Fibroblast of peridontal ligament (primary cell): ENCODE data around the gene CAPN13.
A peak's percentile ranks its signal among the peaks of the same experiment; 100 is the strongest.
"Not testable (repeated sequence)": the region's sequence is repeated elsewhere in the genome, so short reads cannot be mapped to it uniquely, and the experiment has no call there.

ENCODE experiments used
- DNase-seq: peaks from one replicate; pipeline ENCODE4 v3.0.0-alpha.2; 2010; ENCODE audit errors: extremely low read depth

The CAPN13 gene

GRCh38 chr2:30705711-30706533, 101.3 kb downstream of the CAPN13 start:
- no peak for DNase-seq

GRCh38 chr2:30705056-30705455, 102.2 kb downstream of the CAPN13 start:
- no peak for DNase-seq

GRCh38 chr2:30704309-30705020, 102.8 kb downstream of the CAPN13 start:
- peak; percentile 6 for DNase-seq

- no peak for DNase-seq
These were observed 104.6 kb downstream of the CAPN13 start for GRCh38 chr2:30702694-30703093.

GRCh38 chr2:30701782-30702181, 105.5 kb downstream of the CAPN13 start:
- no peak for DNase-seq

- not testable (repeated sequence) for DNase-seq
These were observed 109.8 kb downstream of the CAPN13 start for GRCh38 chr2:30697242-30698103.

- DNase-seq = no peak
These were observed 111.5 kb downstream of the CAPN13 start for GRCh38 chr2:30695749-30696148.

GRCh38 chr2:30694286-30695055, 112.8 kb downstream of the CAPN13 start:
- DNase-seq = peak; percentile 11

- DNase-seq = no peak
These were observed 113.4 kb downstream of the CAPN13 start for GRCh38 chr2:30693821-30694281.

GRCh38 chr2:30692829-30693275, 114.4 kb downstream of the CAPN13 start:
- no peak for DNase-seq

GRCh38 chr2:30691948-30692828, 115.1 kb downstream of the CAPN13 start:
- DNase-seq = peak; percentile 22

- DNase-seq = no peak
These were observed 115.9 kb downstream of the CAPN13 start for GRCh38 chr2:30691091-30691947.

- DNase-seq = no peak
These were observed 117.1 kb downstream of the CAPN13 start for GRCh38 chr2:30690126-30690561.

- no peak for DNase-seq
These were observed 117.6 kb downstream of the CAPN13 start for GRCh38 chr2:30689496-30690125.

GRCh38 chr2:30688956-30689401, 118.3 kb downstream of the CAPN13 start:
- DNase-seq = no peak

GRCh38 chr2:30686669-30687068, 120.6 kb downstream of the CAPN13 start:
- no peak for DNase-seq

GRCh38 chr2:30686000-30686399, 121.2 kb downstream of the CAPN13 start:
- DNase-seq = no peak

GRCh38 chr2:30684996-30685395, 122.2 kb downstream of the CAPN13 start:
- DNase-seq = no peak

GRCh38 chr2:30684516-30684915, 122.7 kb downstream of the CAPN13 start:
- DNase-seq = peak; percentile 39
